H9 (cell line): ENCODE results near the gene RANBP17. TPM values are rescaled to one million over a fixed set of nuclear protein-coding genes. Genes with fewer than 3 reads are reported as not detected.

Experiments
- DNase-seq: peaks from one replicate; pipeline ENCODE4 v3.0.0-alpha.2; 2017
- H2AFZ ChIP-seq: one replicate; pipeline ENCODE4 v1.6.1; 2013; ENCODE audit warnings: mild to moderate bottlenecking, low read length, control low read depth, moderate library complexity
- H2AK5ac ChIP-seq: 2 replicates; pipeline ENCODE4 v1.6.1; 2013; ENCODE audit warnings: low read length, control low read depth, mixed read lengths; ENCODE audit not compliant: insufficient read length
- H2BK120ac ChIP-seq: one replicate; pipeline ENCODE4 v1.6.1; 2013; ENCODE audit warnings: low read depth, mild to moderate bottlenecking, low read length, control low read depth, inconsistent platforms; ENCODE audit not compliant: poor library complexity, severe bottlenecking
- H2BK12ac ChIP-seq: 2 replicates; pipeline ENCODE4 v1.6.1; 2013; ENCODE audit warnings: low read length, control low read depth, mixed read lengths, low read depth; ENCODE audit not compliant: insufficient read length
- H2BK15ac ChIP-seq: 2 replicates; pipeline ENCODE4 v1.6.1; 2013; ENCODE audit warnings: low read depth, low read length, control low read depth
- H2BK20ac ChIP-seq: one replicate; pipeline ENCODE4 v1.6.1; 2013; ENCODE audit warnings: low read depth, mild to moderate bottlenecking, low read length, control low read depth, inconsistent platforms; ENCODE audit not compliant: poor library complexity, severe bottlenecking
- H2BK5ac ChIP-seq: 2 replicates; pipeline ENCODE4 v1.6.1; 2013; ENCODE audit warnings: low read length, control low read depth, mixed read lengths; ENCODE audit not compliant: insufficient read length
- H3K14ac ChIP-seq: 2 replicates; pipeline ENCODE4 v1.6.1; 2013; ENCODE audit warnings: low read length, control low read depth; ENCODE audit not compliant: insufficient read depth
- H3K18ac ChIP-seq: 2 replicates; pipeline ENCODE4 v1.6.1; 2013; ENCODE audit warnings: low read depth, mild to moderate bottlenecking, mixed read lengths, low read length, control low read depth; ENCODE audit not compliant: insufficient read length
- H3K23ac ChIP-seq: 2 replicates; pipeline ENCODE4 v1.6.1; 2013; ENCODE audit warnings: low read length, control low read depth, mixed read lengths, low read depth; ENCODE audit not compliant: insufficient read length
- H3K23me2 ChIP-seq: 2 replicates; pipeline ENCODE4 v1.6.1; 2013; ENCODE audit warnings: low read depth, mild to moderate bottlenecking, mixed read lengths, low read length, control low read depth; ENCODE audit not compliant: insufficient read length, poor library complexity, severe bottlenecking
- H3K27ac ChIP-seq: 2 replicates; pipeline ENCODE4 v1.5.1; 2013; ENCODE audit warnings: low read length, control low read depth, mixed read lengths, low read depth; ENCODE audit not compliant: insufficient read length
- H3K27me3 ChIP-seq: 2 replicates; pipeline ENCODE4 v1.6.1; 2013; ENCODE audit warnings: low read length, control low read depth, inconsistent platforms; ENCODE audit not compliant: insufficient read depth
- H3K4ac ChIP-seq: 2 replicates; pipeline ENCODE4 v1.6.1; 2013; ENCODE audit warnings: low read depth, mild to moderate bottlenecking, control low read depth, inconsistent platforms, low read length, moderate library complexity
- H3K4me1 ChIP-seq: 2 replicates; pipeline ENCODE4 v1.6.1; 2013; ENCODE audit warnings: low read length, control low read depth, inconsistent platforms; ENCODE audit not compliant: insufficient read depth
- H3K4me2 ChIP-seq: 2 replicates; pipeline ENCODE4 v1.6.1; 2013; ENCODE audit warnings: low read length, control low read depth, mixed read lengths; ENCODE audit not compliant: insufficient read length, insufficient read depth
- H3K56ac ChIP-seq: 2 replicates; pipeline ENCODE4 v1.6.1; 2013; ENCODE audit warnings: low read depth, mild to moderate bottlenecking, mixed read lengths, low read length, control low read depth; ENCODE audit not compliant: insufficient read length
- H3K79me1 ChIP-seq: 2 replicates; pipeline ENCODE4 v1.6.1; 2013; ENCODE audit warnings: low read depth, mild to moderate bottlenecking, moderate library complexity, low read length, control low read depth, inconsistent platforms; ENCODE audit not compliant: insufficient read depth, poor library complexity, severe bottlenecking
- H3K79me2 ChIP-seq: 2 replicates; pipeline ENCODE4 v1.6.1; 2013; ENCODE audit warnings: low read length, control low read depth, inconsistent platforms; ENCODE audit not compliant: insufficient read depth
- H3K9ac ChIP-seq: 2 replicates; pipeline ENCODE4 v1.6.1; 2013; ENCODE audit warnings: low read length, control low read depth, mixed read lengths; ENCODE audit not compliant: insufficient read length; ENCODE audit errors: extremely low read depth
- H3K9me3 ChIP-seq: one replicate; pipeline ENCODE4 v1.6.1; 2013; ENCODE audit warnings: low read depth, low read length, inconsistent platforms; ENCODE audit not compliant: control insufficient read depth
- H3T11ph ChIP-seq: one replicate; pipeline ENCODE4 v1.6.1; 2013; ENCODE audit warnings: mild to moderate bottlenecking, low read length, control low read depth, inconsistent platforms
- H4K20me1 ChIP-seq: one replicate; pipeline ENCODE4 v1.6.1; 2013; ENCODE audit not compliant: control insufficient read depth, insufficient read length, insufficient read depth
- H4K5ac ChIP-seq: 2 replicates; pipeline ENCODE4 v1.6.1; 2013; ENCODE audit warnings: low read depth, mild to moderate bottlenecking, mixed read lengths, low read length, control low read depth; ENCODE audit not compliant: insufficient read length
- H4K8ac ChIP-seq: replicated peaks from 2 replicates; pipeline ENCODE4 v1.6.1; 2013; ENCODE audit warnings: low read length, control low read depth, mixed read lengths, low read depth; ENCODE audit not compliant: insufficient read length
- H4K91ac ChIP-seq: 2 replicates; pipeline ENCODE4 v1.6.1; 2013; ENCODE audit warnings: low read depth, mild to moderate bottlenecking, moderate library complexity, mixed read lengths, low read length, control low read depth; ENCODE audit not compliant: insufficient read length
- H3K27ac Mint-ChIP-seq, 3 experiments: 2 replicates in 2 of 3; 3 replicates in 1 of 3; pipeline ENCODE4 v1.8.0; 2020 to 2021; ENCODE audit warnings: mixed read lengths in 3 of 3, mild to moderate bottlenecking in 1 of 3, moderate library complexity in 1 of 3
- H3K27me3 Mint-ChIP-seq: 2 replicates; pipeline ENCODE4 v1.8.0; 2021; ENCODE audit warnings: low read depth, mild to moderate bottlenecking, moderate library complexity, mixed read lengths
- H3K36me3 Mint-ChIP-seq, 3 experiments: 2 replicates in 2 of 3; 3 replicates in 1 of 3; pipeline ENCODE4 v1.8.0; 2020 to 2021; ENCODE audit warnings: low read depth in 3 of 3, mixed read lengths in 3 of 3; ENCODE audit not compliant: insufficient read depth in 1 of 3
- H3K4me1 Mint-ChIP-seq, 2 experiments: 2 replicates each; pipeline ENCODE4 v1.8.0; 2020; ENCODE audit warnings: mixed read lengths in 2 of 2
- H3K4me3 Mint-ChIP-seq, 2 experiments: 2 replicates in 1 of 2; 3 replicates in 1 of 2; pipeline ENCODE4 v1.8.0; 2020 to 2021; ENCODE audit warnings: mild to moderate bottlenecking in 2 of 2, mixed read lengths in 2 of 2, moderate library complexity in 1 of 2
- H3K9me3 Mint-ChIP-seq, 2 experiments: 2 replicates in 1 of 2; 3 replicates in 1 of 2; pipeline ENCODE4 v1.8.0; 2020; ENCODE audit warnings: mild to moderate bottlenecking in 2 of 2, mixed read lengths in 2 of 2, moderate library complexity in 1 of 2
- WGBS: extraction: QIAGEN DNeasy Blood & Tissue Kit; methylation state at CpG from one replicate; pipeline ENCODE4 v1.1.7; 2013; ENCODE audit warnings: missing lambda C conversion rate, low lambda C conversion rate, mixed read lengths; ENCODE audit not compliant: insufficient read length; ENCODE audit errors: extremely low coverage; 5-methylcytosine and 5-hydroxymethylcytosine counted together
- total RNA-seq: library from RNA; stranded (reverse); gene quantifications from 2 replicates; pipeline ENCODE4 v1.2.1, GENCODE V29; 2021
- TF ChIP-seq, protein P1 (sequence below): fragments of 200-600 bp; sonication (generic); conservative IDR thresholded peaks from 3 replicates; pipeline ENCODE4 v1.8.0; 2021; ENCODE audit warnings: antibody characterized with exemption, mild to moderate bottlenecking

Gene RANBP17
- total RNA-seq, 1 experiment from 2014 or later, result 16.5 TPM

DNA sequence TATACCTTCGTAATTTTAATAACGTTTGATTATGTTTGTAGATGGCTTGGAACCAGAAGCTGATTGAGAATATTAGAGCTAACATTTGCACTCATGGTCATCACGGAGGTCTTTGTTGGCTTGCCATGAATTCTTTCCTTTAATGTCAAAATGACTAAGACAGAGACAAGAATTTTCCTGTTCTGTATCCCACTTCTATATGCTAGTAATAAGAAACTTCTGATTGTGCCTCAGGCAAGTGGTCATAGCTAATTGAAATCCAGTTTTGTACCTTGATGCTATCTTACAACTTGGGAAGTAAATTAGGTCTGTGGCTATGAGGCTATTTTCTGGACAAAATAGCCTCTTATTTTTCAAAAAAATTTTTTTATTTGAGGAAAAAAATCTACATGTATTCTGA lies 167.6 kb downstream of the RANBP17 start:
- no peaks in the 10 kb centered on the region for H3K27me3 Mint-ChIP-seq
- no CpG with 5 or more reads among the region's 3 CpGs for WGBS
- no peak overlapping the region for H2BK15ac ChIP-seq
- H3K56ac ChIP-seq, result no peak overlapping the region
- no peak overlapping the region for H2BK120ac ChIP-seq
- H2AK5ac ChIP-seq, result no peak overlapping the region
- H3K27ac ChIP-seq, result no peak overlapping the region
- TF ChIP-seq, protein P1, sequence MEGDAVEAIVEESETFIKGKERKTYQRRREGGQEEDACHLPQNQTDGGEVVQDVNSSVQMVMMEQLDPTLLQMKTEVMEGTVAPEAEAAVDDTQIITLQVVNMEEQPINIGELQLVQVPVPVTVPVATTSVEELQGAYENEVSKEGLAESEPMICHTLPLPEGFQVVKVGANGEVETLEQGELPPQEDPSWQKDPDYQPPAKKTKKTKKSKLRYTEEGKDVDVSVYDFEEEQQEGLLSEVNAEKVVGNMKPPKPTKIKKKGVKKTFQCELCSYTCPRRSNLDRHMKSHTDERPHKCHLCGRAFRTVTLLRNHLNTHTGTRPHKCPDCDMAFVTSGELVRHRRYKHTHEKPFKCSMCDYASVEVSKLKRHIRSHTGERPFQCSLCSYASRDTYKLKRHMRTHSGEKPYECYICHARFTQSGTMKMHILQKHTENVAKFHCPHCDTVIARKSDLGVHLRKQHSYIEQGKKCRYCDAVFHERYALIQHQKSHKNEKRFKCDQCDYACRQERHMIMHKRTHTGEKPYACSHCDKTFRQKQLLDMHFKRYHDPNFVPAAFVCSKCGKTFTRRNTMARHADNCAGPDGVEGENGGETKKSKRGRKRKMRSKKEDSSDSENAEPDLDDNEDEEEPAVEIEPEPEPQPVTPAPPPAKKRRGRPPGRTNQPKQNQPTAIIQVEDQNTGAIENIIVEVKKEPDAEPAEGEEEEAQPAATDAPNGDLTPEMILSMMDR, result no peak
- H2BK5ac ChIP-seq, result no peak overlapping the region
- no peak overlapping the region for H3K14ac ChIP-seq
- no peak overlapping the region for H3K23ac ChIP-seq
- peaks cover 3 to 8% (median 8%) of the 10 kb centered on the region in 3 experiments; a peak in 5 of 7 replicates for H3K36me3 Mint-ChIP-seq
- H3K4me2 ChIP-seq, result no peak overlapping the region
- H3K4me3 Mint-ChIP-seq, result no peak overlapping the region
- no peak overlapping the region for H3K9ac ChIP-seq
- no peaks in the 10 kb centered on the region for H3K79me1 ChIP-seq
- no peak overlapping the region for H4K91ac ChIP-seq
- H4K20me1 ChIP-seq, result no peaks in the 10 kb centered on the region
- no peak overlapping the region for H3T11ph ChIP-seq
- H3K23me2 ChIP-seq, result no peaks in the 10 kb centered on the region
- H3K27me3 ChIP-seq, result no peaks in the 10 kb centered on the region
- H3K79me2 ChIP-seq, result no peaks in the 10 kb centered on the region; the same call in 1 of the 2 replicates
- no peak for DNase-seq
- peaks cover 0 to 5% of the 10 kb centered on the region in 2 experiments; a peak in 3 of 5 replicates for H3K9me3 Mint-ChIP-seq
- H2BK20ac ChIP-seq, result no peak overlapping the region
- no peaks in the 10 kb centered on the region for H3K4me1 Mint-ChIP-seq
- H3K9me3 ChIP-seq, result no peaks in the 10 kb centered on the region
- H2BK12ac ChIP-seq, result no peak overlapping the region
- no peak overlapping the region for H3K18ac ChIP-seq
- no peak overlapping the region for H4K8ac ChIP-seq
- H4K5ac ChIP-seq, result no peak overlapping the region
- no peak overlapping the region for H3K27ac Mint-ChIP-seq
- H3K4me1 ChIP-seq, result no peaks in the 10 kb centered on the region
- no peak overlapping the region for H2AFZ ChIP-seq
- no peak overlapping the region for H3K4ac ChIP-seq
